Measurements from ENCODE around the gene TCFL5.

GRCh38 chr20:62882426-62882825, 20.8 kb upstream of the TCFL5 start:
- no peak for TF ChIP-seq POLR2A (IDR thresholded peaks at IDR 0.05)
- no peak for TF ChIP-seq CTCF (IDR thresholded peaks at IDR 0.05)
- TF ChIP-seq POLR2AphosphoS5 (IDR thresholded peaks at IDR 0.05) = no peak
